ENCODE results near the gene TBKBP1. TPM values are rescaled to one million over a fixed set of nuclear protein-coding genes. Genes with fewer than 3 reads are reported as not detected.
A peak's percentile ranks its signal among the peaks of the same experiment; 100 is the strongest.

TBKBP1 gene, protein sequence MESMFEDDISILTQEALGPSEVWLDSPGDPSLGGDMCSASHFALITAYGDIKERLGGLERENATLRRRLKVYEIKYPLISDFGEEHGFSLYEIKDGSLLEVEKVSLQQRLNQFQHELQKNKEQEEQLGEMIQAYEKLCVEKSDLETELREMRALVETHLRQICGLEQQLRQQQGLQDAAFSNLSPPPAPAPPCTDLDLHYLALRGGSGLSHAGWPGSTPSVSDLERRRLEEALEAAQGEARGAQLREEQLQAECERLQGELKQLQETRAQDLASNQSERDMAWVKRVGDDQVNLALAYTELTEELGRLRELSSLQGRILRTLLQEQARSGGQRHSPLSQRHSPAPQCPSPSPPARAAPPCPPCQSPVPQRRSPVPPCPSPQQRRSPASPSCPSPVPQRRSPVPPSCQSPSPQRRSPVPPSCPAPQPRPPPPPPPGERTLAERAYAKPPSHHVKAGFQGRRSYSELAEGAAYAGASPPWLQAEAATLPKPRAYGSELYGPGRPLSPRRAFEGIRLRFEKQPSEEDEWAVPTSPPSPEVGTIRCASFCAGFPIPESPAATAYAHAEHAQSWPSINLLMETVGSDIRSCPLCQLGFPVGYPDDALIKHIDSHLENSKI
- total RNA-seq, result 18.3 and 22.1 TPM in 2 replicates
- long read RNA-seq, result 0 reads

DNA sequence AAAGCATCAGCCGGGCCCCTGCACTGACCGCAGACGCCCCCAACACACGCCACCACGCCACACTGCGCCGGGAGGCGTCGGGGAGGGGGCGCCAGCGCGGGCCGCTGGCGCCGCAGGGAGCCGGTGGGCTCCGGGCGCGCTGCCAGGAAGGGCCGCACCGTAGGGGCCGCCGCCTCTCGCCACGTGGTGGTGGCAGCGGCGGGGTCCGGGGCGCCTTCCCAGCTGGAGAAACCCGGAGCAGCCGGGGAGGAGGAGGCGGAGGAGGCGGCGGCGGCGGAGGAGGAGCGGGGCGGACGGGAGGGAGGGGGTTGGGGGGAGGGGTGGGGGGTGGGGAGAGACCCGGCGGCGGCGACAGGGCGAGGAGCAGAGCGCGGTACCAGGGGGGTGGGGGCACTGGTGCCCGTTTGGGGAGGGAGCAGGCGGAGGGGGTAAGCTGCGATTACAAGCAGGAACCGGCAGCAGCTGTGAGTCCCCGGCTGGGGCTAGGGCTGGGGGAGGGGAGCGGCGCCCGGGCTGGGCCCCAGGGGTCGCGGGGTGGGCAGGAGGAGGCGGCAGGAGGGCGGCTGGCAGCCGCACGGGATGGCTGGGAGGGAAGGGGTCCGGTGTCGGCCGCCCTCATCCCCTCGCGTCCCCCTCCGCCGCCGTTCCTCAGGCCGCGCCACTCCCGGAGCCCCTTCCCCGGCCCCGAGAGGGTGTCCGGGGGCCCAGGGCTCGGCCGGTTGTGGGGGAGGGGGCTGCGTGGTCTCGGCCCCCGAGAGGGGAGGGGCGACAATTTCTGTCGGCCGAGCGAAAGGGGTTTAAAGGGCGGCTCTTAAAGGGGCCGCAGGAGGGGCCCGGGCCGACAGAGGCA, at the start of gene TBKBP1:
Gene TBKBP1 (plus strand): TSS at position 431 of the 850 bp plus-strand sequence. CDS start 1,952 bp downstream, outside the sequence.
- peak within 1 kb of the TSS; percentile 91 for H3K4me3 Mint-ChIP-seq
- no peaks in the 10 kb centered on the region for H3K36me3 Mint-ChIP-seq (ENCODE audit: low read depth)
- H3K4me1 Mint-ChIP-seq, result peaks cover 37% of the 10 kb centered on the region
- peak; percentile 87 for DNase-seq (ENCODE audit: low read depth, low spot score)
- H3K27ac Mint-ChIP-seq (ENCODE audit: unreplicated experiment), result peak within 1 kb of the TSS; percentile 10
- TF ChIP-seq, protein P1, sequence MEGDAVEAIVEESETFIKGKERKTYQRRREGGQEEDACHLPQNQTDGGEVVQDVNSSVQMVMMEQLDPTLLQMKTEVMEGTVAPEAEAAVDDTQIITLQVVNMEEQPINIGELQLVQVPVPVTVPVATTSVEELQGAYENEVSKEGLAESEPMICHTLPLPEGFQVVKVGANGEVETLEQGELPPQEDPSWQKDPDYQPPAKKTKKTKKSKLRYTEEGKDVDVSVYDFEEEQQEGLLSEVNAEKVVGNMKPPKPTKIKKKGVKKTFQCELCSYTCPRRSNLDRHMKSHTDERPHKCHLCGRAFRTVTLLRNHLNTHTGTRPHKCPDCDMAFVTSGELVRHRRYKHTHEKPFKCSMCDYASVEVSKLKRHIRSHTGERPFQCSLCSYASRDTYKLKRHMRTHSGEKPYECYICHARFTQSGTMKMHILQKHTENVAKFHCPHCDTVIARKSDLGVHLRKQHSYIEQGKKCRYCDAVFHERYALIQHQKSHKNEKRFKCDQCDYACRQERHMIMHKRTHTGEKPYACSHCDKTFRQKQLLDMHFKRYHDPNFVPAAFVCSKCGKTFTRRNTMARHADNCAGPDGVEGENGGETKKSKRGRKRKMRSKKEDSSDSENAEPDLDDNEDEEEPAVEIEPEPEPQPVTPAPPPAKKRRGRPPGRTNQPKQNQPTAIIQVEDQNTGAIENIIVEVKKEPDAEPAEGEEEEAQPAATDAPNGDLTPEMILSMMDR (conservative IDR thresholded peaks at IDR 0.05), result no peak
- no peaks in the 10 kb centered on the region for H3K9me3 Mint-ChIP-seq
- H3K27me3 Mint-ChIP-seq (ENCODE audit: low read depth), result no peaks in the 10 kb centered on the region

- no peak overlapping the region for H3K4me3 Mint-ChIP-seq
- H3K27ac Mint-ChIP-seq (ENCODE audit: unreplicated experiment), result no peak overlapping the region
- DNase-seq (ENCODE audit: low read depth, low spot score), result no peak
- H3K36me3 Mint-ChIP-seq (ENCODE audit: low read depth), result peaks cover 2% of the 10 kb centered on the region
- no peaks in the 10 kb centered on the region for H3K9me3 Mint-ChIP-seq
- peaks cover under 1% of the 10 kb centered on the region for H3K27me3 Mint-ChIP-seq (ENCODE audit: low read depth)
- TF ChIP-seq, protein P1 (conservative IDR thresholded peaks at IDR 0.05), result no peak
- H3K4me1 Mint-ChIP-seq, result peaks cover 15% of the 10 kb centered on the region
These were observed 49.6 kb upstream of the TBKBP1 start for GRCh38 chr17:47644324-47644723.

- H3K4me1 Mint-ChIP-seq, result peaks cover 51% of the 10 kb centered on the region
- DNase-seq (ENCODE audit: low read depth, low spot score), result peak; percentile 96
These were observed 44.6 kb upstream of the TBKBP1 start, which contains the start of gene KPNB1 for GRCh38 chr17:47649153-47649971. Gene KPNB1 (plus strand): TSS chr17:47649919. CDS start chr17:47650245, 326 bp downstream.

GRCh38 chr17:47649972-47650524, 43.9 kb upstream of the TBKBP1 start:
- H3K36me3 Mint-ChIP-seq (ENCODE audit: low read depth), result peaks cover 11% of the 10 kb centered on the region
- H3K27ac Mint-ChIP-seq (ENCODE audit: unreplicated experiment), result peak overlapping the region; percentile 95
- peak overlapping the region; percentile 98 for H3K4me3 Mint-ChIP-seq
- H3K4me1 Mint-ChIP-seq, result peaks cover 55% of the 10 kb centered on the region
- TF ChIP-seq, protein P1 (conservative IDR thresholded peaks at IDR 0.05), result no peak
- peaks cover 4% of the 10 kb centered on the region for H3K27me3 Mint-ChIP-seq (ENCODE audit: low read depth)
- no peak for DNase-seq (ENCODE audit: low read depth, low spot score)
- H3K9me3 Mint-ChIP-seq, result no peaks in the 10 kb centered on the region

More at GRCh38 chr17:47649153-47649971, 44.6 kb upstream of the TBKBP1 start, which contains the start of gene KPNB1:
- peak within 1 kb of the TSS; percentile 98 for H3K4me3 Mint-ChIP-seq
- TF ChIP-seq, protein P1 (conservative IDR thresholded peaks at IDR 0.05), result no peak
- H3K27me3 Mint-ChIP-seq (ENCODE audit: low read depth), result peaks cover 4% of the 10 kb centered on the region
- H3K27ac Mint-ChIP-seq (ENCODE audit: unreplicated experiment), result peak within 1 kb of the TSS; percentile 95
- no peaks in the 10 kb centered on the region for H3K9me3 Mint-ChIP-seq
- H3K36me3 Mint-ChIP-seq (ENCODE audit: low read depth), result peaks cover 12% of the 10 kb centered on the region

All from neural crest cell (in vitro differentiated cells).